GM12872 (cell line): Measurements from ENCODE around the gene C5AR2.

Experiments
- CTCF ChIP-seq: IDR thresholded peaks from 3 replicates; pipeline ENCODE4 v1.5.1; 2011; ENCODE audit warnings: low read depth, mild to moderate bottlenecking, low read length, moderate library complexity; ENCODE audit not compliant: insufficient read depth

Gene C5AR2

DNA sequence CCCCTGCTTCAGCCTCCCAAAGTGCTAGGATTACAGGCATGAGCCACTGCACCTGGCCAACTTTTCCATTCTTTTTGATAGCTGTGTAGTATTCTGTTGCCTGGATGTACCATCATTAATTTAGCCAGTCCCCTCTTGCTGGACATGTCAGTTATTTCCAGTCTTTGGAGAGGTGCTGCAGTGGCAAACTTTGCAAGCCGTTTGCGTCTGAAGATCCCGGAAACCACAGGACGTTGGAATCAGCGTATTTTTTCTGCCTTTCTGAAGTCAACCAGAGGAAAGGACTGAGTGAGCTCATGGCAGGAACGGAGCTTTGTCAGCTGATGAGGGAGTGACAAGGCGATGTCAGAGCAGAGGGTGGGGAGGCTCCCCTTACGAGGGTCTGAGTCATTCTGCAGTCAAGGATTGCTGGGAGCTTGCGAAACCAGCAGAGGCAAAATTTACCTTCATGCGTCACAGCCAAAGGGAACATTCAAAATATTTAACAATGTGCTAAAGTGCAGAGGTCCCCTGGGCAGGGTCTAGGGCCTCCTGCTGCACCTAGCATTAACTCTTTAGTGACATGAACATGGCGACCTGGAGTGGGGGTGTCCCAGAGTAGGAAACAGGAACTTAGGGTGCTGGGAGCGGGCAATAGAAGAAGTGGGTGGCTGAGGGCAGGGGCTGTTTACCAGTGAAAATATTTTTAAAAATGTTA lies 16.7 kb upstream of the C5AR2 start:
- TF ChIP-seq CTCF, result no peak

- no peak for TF ChIP-seq CTCF
Observed at GRCh38 chr19:47316513-47316912, 15.5 kb upstream of the C5AR2 start.

- TF ChIP-seq CTCF, result no peak
Observed at GRCh38 chr19:47319923-47320871, 11.8 kb upstream of the C5AR2 start.

DNA sequence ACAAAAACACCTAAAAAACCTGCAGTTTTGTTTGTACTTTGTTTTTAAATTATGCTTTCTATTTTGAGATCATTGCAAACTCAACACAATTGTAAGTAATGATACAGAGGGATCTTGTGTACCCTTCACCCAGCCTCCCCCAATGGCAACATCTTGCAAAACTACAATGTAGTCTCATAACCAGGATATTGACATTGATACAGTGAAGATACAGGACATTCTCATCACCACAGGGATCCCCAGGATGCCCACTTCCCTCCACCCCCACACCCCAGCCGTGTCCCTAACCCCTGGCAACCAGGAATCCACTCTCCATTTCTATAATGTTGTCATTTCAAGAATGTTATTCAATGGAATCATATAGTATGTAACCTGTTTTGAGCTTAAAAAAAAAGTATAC lies 10.3 kb upstream of the C5AR2 start:
- no peak for TF ChIP-seq CTCF

- no peak for TF ChIP-seq CTCF
Observed at GRCh38 chr19:47322058-47322457, 9.9 kb upstream of the C5AR2 start.

- TF ChIP-seq CTCF, result no peak
Observed at GRCh38 chr19:47323409-47323808, 8.6 kb upstream of the C5AR2 start.

GRCh38 chr19:47323872-47324271 lies 8.1 kb upstream of the C5AR2 start:
- no peak for TF ChIP-seq CTCF
